Lower leg skin (tissue), 4 donors: Measurements from ENCODE around the gene HDAC4. TPM values are rescaled to one million over a fixed set of nuclear protein-coding genes. Genes with fewer than 3 reads are reported as not detected.

Experiments used
- DNase-seq, 2 donors: peaks; one replicate each; pipeline ENCODE4 v3.0.0-alpha.2; 2019; ENCODE audit warnings: low spot score in 2 of 2
- H3K4me3 ChIP-seq: fragments of 200-600 bp; sonication (generic); 2 replicates; pipeline ENCODE4 v1.5.1; 2017; ENCODE audit warnings: mild to moderate bottlenecking, low read depth; ENCODE audit not compliant: poor library complexity, severe bottlenecking
- POLR2A ChIP-seq, 2 donors: fragments of 450-650 bp; IDR thresholded peaks; one replicate each; pipeline ENCODE4 v1.6.1; 2016 to 2017; ENCODE audit warnings: antibody characterized with exemption in 2 of 2, mild to moderate bottlenecking in 1 of 2, moderate library complexity in 1 of 2
- WGBS, 2 donors: methylation state at CpG; one replicate each; pipeline ENCODE4 v1.1.5; 2018; 5-methylcytosine and 5-hydroxymethylcytosine counted together
- intact Hi-C: fragments of 100-400 bp; cut with DNase I; formaldehyde crosslinking; loops from one replicate; pipeline ENCODE4 v1.15.0; 2023; ENCODE audit warnings: low total_unique reads
- total RNA-seq, 4 donors: library from RNA; depleted of rRNA; stranded (reverse); fragments of >200 nt; gene quantifications; one replicate each; pipeline ENCODE4 v1.1.0, GENCODE V29; 2016
- TF ChIP-seq, protein P1 (sequence below), 3 donors: fragments of 450-650 bp; IDR thresholded peaks; one replicate each; pipeline ENCODE4 v1.5.1; 2016; ENCODE audit warnings: antibody characterized with exemption in 3 of 3, mild to moderate bottlenecking in 3 of 3, moderate library complexity in 2 of 3

The HDAC4 gene
- total RNA-seq, 4 donors from 2014 or later: 27.4 to 85.5 (median 57.9) TPM

DNA sequence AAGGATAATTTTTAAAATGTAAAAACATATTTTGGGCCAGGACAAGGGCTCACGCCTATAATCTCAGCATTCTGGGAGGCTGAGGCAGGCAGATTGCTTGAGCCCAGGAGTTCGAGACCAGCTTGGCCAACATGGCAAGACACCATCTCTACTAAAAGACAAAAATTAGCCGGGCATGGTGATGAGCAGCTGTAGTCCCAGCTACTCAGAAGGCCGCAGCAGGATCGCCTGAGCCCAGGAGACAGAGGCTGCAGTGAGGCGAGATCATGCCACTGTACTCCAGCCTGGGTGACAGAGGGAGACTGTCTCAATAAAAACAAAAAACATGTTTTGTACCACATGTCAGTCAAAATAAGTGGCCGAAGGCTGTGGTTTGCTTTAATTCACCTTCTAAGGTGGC is 122.5 kb downstream of the HDAC4 start:
- TF ChIP-seq, protein P1, sequence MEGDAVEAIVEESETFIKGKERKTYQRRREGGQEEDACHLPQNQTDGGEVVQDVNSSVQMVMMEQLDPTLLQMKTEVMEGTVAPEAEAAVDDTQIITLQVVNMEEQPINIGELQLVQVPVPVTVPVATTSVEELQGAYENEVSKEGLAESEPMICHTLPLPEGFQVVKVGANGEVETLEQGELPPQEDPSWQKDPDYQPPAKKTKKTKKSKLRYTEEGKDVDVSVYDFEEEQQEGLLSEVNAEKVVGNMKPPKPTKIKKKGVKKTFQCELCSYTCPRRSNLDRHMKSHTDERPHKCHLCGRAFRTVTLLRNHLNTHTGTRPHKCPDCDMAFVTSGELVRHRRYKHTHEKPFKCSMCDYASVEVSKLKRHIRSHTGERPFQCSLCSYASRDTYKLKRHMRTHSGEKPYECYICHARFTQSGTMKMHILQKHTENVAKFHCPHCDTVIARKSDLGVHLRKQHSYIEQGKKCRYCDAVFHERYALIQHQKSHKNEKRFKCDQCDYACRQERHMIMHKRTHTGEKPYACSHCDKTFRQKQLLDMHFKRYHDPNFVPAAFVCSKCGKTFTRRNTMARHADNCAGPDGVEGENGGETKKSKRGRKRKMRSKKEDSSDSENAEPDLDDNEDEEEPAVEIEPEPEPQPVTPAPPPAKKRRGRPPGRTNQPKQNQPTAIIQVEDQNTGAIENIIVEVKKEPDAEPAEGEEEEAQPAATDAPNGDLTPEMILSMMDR (IDR thresholded peaks at IDR 0.05): no peak
- TF ChIP-seq POLR2A (IDR thresholded peaks at IDR 0.05): no peak
- intact Hi-C loops: no loop called here
- no peak for DNase-seq
- 93 to 96% methylated on average over 6 to 7 of the region's 7 CpGs for WGBS, 2 donors
- H3K4me3 ChIP-seq: no peak overlapping the region

DNA sequence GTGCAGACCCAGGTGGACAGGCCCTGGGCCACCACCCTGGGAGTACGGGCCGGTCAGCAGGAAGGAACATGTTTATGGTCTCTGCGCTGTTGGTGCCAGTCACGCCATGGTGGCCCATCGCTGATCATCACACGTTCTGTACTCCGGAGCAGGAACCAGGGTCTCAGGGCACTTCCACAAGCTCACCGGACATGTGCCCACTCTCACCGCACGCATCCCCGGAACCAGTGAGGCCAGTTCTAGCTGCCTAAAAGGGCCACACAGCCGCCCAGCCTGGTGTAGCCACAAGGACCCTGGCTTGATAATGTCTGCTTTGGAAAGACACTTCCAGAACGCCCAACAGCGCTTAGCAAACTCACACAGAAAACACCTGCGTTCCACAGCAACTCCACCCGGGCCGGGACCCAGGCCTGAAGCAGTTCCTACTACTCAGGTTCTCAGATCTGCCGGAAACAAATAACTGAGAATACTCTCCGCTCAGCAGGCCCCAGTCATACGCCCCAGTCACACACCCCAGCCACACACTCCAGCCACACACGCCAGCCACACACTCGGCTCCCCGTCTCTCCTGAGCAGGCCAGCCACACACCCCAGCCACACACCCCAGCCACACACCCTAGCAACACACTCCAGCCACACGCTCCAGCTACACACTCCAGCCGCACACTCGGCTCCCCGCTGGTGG is 123.3 kb downstream of the HDAC4 start:
- peak in 1 of 2 donors; percentile 83 for DNase-seq
- intact Hi-C loops: no loop called here
- no peak for TF ChIP-seq POLR2A (IDR thresholded peaks at IDR 0.05)
- TF ChIP-seq, protein P1 (IDR thresholded peaks at IDR 0.05): no peak
- WGBS, 2 donors: 92 to 94% methylated on average over 27 of the region's 27 CpGs
- no peak overlapping the region for H3K4me3 ChIP-seq

DNA sequence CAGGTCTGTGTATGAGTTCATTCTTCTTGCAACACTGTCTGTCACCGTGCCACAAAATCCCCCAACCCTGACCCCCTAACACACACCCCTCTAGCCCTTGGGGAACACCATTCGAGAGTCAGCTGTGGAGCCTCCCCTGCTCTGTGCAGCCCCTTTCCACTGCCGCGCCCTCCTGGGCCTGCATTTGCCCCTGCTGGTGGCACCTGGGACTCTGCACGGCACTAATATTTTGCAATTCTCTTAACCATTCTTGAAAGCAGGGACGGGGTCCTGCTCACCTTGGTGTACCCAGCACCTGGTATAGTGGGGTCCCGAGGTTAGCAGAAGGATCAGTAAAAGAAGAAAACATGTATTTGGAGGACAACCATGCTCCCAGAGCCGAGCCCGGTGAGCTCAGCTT is 124.0 kb downstream of the HDAC4 start:
- no peak for TF ChIP-seq POLR2A (IDR thresholded peaks at IDR 0.05)
- TF ChIP-seq, protein P1 (IDR thresholded peaks at IDR 0.05): no peak
- no peak for DNase-seq
- intact Hi-C loops: no loop called here
- H3K4me3 ChIP-seq: no peak overlapping the region
- 93 to 95% methylated on average over 9 of the region's 9 CpGs for WGBS, 2 donors

DNA sequence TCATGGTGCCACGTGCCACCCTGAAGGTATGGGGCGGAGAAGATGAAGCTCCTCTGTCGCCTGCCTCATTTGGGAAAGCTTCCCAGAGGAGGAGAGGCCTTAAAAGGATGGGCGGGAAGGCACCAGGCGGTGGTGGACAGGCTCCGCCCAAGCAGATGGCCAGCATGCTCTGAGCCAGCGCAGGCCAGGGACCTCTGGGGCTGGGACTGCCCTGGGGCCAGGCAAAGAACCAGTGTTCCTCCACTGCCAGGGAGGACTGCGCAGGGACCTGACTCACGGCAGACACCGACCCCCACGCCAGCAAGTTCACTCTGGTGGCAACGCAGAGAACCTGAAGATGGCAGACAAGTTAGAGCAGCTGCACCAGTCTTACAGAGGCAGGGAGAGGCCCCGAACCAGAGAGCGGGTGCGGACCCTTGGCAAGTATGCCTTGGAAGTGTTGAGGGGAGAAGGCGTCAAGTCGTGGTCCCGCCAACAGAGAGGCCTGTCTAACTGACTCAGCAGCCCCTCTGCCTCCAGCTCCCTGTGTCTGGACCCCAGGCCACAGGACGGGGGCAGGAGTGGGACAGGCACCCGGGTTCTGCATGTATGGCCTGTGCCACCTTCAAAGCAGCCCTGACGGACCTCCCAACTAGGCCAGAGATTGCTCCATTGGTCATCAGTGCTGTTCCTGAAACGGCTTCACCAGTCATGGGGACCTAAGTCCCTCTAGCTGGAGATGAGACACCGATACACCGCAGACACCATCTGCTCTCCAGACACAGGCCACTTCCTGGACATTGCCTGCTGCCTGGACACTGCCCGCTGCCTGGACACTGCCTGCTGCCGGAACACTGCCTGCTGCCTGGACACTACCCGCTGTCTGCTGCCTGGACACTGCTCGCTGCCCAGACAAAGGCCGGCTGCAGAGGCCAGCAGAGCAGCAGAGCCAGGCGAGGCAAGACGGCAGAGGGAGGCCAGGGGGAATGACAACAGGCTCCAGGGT is 124.7 kb downstream of the HDAC4 start:
- DNase-seq: peak; percentile 65 to 93
- intact Hi-C loops: no loop called here
- H3K4me3 ChIP-seq: no peak overlapping the region
- no peak for TF ChIP-seq POLR2A (IDR thresholded peaks at IDR 0.05)
- TF ChIP-seq, protein P1 (IDR thresholded peaks at IDR 0.05): no peak
- 62 to 71% methylated on average over 23 to 26 of the region's 31 CpGs for WGBS, 2 donors

DNA sequence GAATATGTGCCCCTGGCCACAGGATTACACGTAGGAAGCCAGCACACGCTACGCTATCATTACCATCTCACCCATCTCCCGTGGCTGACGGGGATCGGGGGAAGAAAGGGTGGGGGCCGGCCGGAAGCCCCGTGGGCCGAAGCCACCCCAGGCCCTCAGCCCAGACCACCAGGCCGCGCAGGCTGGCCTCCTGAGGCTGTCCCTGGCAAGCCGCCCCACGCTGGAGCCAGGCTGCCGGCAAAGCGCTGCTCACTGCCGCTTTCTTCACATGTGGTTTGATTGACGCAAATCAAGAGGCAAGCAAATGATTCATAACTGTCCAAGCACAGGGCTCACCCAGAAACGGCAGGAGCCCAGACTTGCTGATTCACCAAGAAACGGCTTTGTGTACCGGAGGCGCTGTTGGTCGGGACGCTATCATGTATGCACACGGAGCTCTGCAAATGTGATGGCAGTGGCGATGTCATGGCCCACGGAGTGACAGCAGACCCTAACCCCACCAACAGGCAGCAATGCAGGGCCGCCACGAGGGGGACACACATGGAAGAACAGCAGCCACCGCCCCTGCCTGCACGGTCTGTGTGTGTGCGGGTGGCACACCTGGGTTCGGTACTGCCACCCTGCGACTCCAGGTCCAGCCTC is 125.7 kb downstream of the HDAC4 start:
- H3K4me3 ChIP-seq: no peak overlapping the region
- DNase-seq: peak; percentile 92 to 98
- WGBS, 2 donors: 10 to 22% methylated on average over 28 to 29 of the region's 34 CpGs
- intact Hi-C loops: no loop called here
- TF ChIP-seq, protein P1 (IDR thresholded peaks at IDR 0.05): no peak
- TF ChIP-seq POLR2A (IDR thresholded peaks at IDR 0.05): no peak
